GM19240 (cell line): ENCODE measurements around the gene LSR.
A peak's percentile ranks its signal among the peaks of the same experiment; 100 is the strongest.
"Not testable (repeated sequence)": the region's sequence is repeated elsewhere in the genome, so short reads cannot be mapped to it uniquely, and the experiment has no call there.

Source experiments
- DNase-seq: peaks from one replicate; pipeline ENCODE4 v3.0.0; 2011; ENCODE audit warnings: low spot score; ENCODE audit not compliant: insufficient read length

LSR gene

DNA sequence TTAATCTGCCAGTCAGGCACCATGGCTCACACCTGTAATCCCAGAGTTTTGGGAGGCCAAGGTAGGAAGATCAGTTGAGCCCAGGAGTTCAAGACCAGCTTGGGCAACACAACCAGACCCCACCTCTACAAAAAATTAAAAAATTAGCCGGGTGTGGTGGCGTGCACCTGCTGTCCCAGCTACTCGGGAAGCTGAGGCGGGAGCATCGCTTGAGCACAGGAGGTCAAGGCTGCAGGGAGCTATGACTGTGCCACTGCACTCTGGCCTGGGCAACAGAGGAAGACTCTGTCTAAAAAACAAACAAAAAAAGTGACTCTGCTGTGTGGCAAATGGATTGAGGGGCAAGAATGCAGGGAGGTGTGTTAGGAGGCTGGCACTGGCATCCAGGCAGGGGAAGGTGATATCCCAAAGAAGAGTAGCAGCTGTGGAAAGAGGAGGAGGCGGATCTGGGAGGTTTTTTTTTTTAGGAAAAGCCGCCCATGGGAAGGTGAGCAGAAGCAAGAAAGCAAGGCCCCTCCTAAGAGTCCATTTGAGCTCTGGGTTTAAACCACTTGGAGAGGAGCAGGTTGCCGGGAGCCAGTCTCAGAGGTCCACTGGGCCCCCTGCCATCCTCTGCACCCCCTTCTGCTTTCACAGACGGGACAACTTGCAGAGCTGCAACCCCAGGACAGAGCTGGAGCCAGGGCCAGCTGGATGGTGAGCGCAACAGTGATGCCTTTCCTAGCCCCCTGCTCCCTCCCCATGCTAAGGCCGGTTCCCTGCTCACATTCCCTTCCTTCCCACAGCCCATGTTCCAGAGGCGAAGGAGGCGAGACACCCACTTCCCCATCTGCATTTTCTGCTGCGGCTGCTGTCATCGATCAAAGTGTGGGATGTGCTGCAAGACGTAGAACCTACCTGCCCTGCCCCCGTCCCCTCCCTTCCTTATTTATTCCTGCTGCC, 35.6 kb downstream of the LSR start:
- DNase-seq = no peak

GRCh38 chr19:35285095-35285449, 36.3 kb downstream of the LSR start:
- no peak for DNase-seq

GRCh38 chr19:35285465-35285864, 36.7 kb downstream of the LSR start:
- DNase-seq = not testable (repeated sequence)

- DNase-seq = not testable (repeated sequence)
Observed at GRCh38 chr19:35286101-35286500, 37.3 kb downstream of the LSR start.

DNA sequence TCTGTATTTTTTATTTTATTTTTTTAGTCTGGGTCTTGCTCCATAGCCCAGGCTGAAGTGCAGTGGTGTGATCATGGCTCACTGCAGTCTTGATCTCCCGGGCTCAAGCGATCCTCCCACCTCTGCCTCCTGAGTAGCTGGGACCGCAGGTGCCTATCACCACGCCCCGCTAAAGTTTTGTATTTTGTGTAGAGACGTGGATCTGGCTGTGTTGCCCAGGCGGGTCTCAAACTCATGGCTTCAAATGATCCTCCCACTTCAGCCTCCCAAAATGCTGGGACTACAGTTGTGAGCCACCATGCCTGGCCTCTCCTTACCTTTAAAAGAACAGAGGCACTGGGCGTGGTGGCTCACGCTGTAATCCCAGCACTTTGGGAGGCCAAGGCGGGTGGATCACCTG, 38.9 kb downstream of the LSR start:
- DNase-seq = no peak

GRCh38 chr19:35288331-35288730, 39.5 kb downstream of the LSR start:
- DNase-seq = no peak

- no peak for DNase-seq
Observed at GRCh38 chr19:35288906-35289305, 40.1 kb downstream of the LSR start.

DNA sequence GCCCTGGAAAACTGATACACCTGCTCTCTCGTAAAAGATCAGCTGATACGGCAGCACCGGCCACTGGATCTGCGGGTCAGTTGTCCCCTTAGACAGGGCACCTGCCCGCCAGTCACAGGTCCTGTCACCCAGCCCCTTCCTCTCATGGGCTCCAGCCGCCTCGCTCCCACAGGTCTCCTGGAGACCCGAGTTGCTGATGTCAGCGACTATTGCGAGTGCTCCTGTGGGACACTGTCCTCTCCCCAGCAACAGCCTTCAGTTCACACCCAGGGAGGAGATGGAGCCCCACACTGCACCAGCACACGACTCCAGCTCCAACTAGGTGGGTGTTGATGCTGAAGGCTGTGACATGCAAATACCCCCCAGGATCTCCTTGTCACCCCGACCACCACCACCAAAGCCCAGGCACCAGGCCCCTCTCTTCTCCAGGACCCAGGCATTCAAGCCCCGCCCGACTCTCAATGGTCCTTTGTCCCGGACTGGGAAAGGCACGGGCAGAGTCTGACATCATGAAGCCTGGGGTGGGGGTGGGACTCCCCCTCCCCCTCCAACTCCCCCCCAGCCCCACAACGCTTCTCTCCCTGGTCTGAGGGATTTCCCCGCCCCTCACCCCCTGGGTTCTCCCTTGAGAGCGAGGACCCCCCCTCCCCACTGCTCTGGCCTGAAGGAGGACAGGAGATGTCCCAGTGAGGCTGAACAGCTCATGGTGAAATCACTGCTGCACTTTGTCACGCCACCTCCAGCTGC, 41.8 kb downstream of the LSR start:
- DNase-seq = no peak

DNA sequence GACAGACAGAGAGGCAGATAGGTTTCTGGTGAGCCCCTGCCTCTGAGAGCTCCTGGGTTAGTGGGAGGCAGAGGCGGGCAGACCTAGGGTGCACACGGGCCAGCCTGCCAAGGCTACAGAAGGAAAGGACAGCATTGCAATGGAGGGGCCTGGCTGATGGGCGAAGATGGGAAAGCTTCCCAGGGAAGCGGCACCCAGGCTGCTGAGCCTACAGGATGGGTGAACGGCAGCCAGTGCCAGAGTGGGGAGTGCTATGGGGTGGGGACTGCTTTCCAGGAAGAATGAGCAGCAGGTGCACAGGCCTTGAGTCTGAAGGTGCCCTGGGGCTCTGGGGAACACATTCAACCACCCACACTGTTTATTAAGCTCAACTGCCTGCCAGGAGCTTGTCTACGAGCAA, 42.5 kb downstream of the LSR start:
- DNase-seq = no peak

DNA sequence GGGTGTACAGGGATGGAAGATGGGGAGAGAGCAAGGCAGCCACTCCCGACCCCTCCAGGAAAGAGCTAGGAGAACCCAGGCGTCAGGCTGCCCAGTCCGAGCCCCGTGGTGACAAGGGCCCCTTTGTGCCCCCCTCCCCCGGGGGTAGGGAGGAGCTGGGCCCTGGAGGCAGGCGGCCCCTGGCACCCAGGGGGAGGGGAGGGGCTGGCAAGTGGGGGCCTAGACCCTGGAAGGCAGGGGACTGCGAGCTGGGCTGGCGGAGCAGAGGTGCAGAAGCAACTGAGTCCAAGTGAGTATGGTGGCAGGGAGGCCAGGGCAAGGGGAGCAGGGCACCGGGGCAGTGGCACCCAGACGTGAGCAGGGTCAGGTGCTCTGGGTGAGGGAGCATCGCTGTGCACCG, 43.1 kb downstream of the LSR start, which contains the start of gene MAG:
Gene MAG (plus strand): TSS at position 246 of the 400 bp plus-strand sequence. CDS start 3,248 bp downstream, outside the sequence.
- DNase-seq = no peak

DNA sequence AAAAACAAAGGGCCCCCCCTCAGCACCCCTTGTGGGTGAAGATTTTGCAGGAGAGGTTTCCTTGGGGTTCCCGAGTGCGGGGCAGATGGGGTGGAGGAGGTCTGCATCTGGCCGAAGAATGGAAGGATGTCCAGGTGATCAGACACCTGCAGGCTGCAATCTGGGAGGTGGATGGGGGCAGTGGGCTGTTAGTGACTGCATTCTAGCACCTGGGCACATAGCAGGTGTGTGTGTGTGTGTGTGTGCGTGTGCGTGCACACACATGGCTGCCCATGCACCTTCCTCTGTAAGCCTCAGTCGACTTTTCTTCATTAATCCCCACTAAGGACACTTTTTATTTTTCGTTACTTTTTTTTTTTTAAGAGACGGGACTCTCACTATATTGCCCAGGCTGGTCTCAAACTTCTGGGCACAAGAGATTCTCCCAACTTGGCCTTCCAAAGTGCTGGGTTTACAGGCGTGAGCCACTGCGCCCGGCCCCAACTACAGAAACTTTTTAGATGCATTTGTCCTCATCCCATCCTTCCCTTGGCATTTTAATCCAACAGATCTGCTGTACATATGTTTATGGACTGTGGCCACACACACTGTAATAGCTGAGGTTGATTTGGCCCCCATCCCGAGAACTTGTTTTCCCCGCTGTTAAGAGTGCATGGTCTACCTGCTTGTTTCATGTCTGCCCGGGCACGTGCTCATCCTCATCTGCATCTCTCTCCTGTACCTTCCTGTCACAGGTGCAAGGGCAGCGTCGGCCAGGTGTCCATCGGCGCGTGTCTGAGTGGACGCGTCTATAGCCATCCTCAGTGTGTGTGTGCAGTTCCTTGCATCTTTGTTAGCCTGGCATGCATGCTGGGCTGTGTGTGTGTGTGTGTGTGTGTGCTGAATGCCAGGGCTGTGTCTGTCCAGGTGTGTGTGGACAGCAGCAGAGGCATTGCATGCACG, 43.9 kb downstream of the LSR start:
- no peak for DNase-seq

GRCh38 chr19:35293363-35293739, 44.5 kb downstream of the LSR start:
- DNase-seq = no peak

GRCh38 chr19:35293808-35294207, 45.0 kb downstream of the LSR start:
- DNase-seq = no peak

DNA sequence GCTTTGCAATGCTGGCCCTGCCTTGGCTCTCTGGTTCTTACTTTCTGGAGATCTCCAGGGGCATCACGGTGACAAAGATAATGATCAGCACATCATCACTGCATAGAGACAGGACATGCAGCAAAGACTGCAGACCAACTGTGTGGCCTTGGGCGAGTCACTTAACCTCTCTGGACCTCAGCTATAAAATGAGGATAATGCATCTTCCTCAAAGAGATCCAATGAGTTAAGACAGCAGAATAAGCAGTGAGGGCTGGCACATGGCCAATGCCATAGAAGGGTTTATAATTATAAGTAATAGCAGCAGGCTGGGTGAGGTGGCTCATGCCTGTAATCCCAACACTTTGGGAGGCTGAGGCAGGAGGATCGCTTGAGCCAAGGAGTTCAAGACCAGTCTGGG, 45.5 kb downstream of the LSR start:
- no peak for DNase-seq

DNA sequence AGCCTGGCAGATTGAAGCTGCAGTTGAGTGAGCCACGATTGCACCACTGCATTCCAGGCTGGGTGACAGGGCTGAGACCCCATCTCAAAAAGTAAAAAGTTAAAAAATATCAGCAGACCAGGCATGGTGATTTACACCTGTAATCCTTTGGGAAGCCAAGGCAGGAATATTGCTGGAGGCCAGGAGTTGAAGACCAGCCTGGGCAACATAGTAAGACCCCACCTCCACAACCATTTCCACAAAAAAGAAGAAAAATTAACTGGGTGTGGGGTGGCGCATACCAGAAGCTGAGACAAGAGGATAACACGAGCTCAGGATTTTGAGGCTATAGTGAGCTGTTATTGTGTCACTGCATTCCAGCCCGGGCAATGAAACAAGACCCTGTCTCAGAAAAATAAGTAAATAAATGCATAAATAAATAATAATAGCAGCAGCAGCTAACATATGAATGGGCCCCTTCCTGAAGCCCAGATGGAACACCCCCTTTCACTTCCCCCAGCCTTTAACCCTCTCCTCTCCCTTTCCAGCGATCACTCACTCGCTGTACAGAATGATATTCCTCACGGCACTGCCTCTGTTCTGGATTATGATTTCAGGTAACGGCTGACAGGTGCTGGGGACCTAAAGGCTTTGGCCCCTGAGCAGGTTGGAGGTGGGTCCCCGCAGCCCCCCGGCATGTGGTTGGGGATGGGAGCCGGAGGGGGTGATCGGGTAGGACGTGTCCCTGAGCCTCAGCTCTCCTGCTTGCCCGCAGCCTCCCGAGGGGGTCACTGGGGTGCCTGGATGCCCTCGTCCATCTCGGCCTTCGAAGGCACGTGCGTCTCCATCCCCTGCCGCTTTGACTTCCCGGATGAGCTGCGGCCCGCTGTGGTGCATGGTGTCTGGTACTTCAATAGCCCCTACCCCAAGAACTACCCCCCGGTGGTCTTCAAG, 46.3 kb downstream of the LSR start:
- DNase-seq = no peak

DNA sequence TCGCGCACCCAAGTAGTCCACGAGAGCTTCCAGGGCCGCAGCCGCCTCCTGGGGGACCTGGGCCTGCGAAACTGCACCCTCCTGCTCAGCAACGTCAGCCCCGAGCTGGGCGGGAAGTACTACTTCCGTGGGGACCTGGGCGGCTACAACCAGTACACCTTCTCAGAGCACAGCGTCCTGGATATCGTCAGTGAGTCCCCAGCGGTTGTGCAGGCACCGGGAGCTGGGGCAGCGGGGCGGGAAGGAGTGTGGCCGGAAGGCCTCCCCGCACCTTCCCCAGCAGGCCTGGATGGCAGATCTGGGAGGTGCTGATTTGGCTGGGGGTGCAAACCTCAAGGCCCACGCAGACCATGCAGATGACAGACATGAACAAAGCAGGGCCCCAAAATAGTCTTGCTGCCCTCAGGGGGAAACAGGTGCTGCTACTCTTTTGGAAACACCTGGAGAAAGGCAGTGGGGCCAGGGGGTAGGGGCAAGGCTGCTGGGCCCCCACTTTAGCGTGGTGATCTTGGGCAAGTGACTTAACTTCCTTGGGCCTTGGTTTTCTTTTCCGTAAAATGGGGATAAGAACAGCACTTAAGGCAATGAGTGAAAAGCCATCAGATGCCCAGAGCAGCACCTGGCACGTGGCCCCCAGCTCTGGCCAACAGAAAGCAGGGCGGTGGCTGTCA, 47.1 kb downstream of the LSR start:
- DNase-seq = peak; percentile 63

- no peak for DNase-seq
Observed at GRCh38 chr19:35296644-35297514, 48.1 kb downstream of the LSR start.

GRCh38 chr19:35297515-35297848, 48.7 kb downstream of the LSR start:
- no peak for DNase-seq

GRCh38 chr19:35297922-35298321, 49.1 kb downstream of the LSR start:
- no peak for DNase-seq
